ENCODE measurements around the gene PROSER3.

Gene PROSER3

GRCh38 chr19:35791814-35792279 is 33.9 kb downstream of the PROSER3 start:
- TF ChIP-seq EZH2phosphoT487 (IDR thresholded peaks at IDR 0.05; ENCODE audit: borderline replicate concordance, low read length) (no peak), CTCF (IDR thresholded peaks at IDR 0.05; ENCODE audit: low read depth, low read length, poor library complexity, severe bottlenecking) (no peak)
- no peak overlapping the region for H3K4me3 ChIP-seq (ENCODE audit: low read length)
- no peaks in the 10 kb centered on the region for H3K9me2 ChIP-seq (replicated peaks; ENCODE audit: control insufficient read depth, low read length)
- no peak overlapping the region for H3K4me2 ChIP-seq (ENCODE audit: low read length)
- no peak overlapping the region for H3K27ac ChIP-seq (ENCODE audit: low read depth, low read length)
- H3K27me3 ChIP-seq (ENCODE audit: control insufficient read depth, low read length) = peaks cover 7% of the 10 kb centered on the region; the same call in 1 of the 2 replicates
- no peaks in the 10 kb centered on the region for H3K36me3 ChIP-seq (ENCODE audit: control insufficient read depth, low read length)
- H4K20me1 ChIP-seq (ENCODE audit: control insufficient read depth, insufficient read depth, low read depth, low read length) = no peaks in the 10 kb centered on the region
- H3F3A ChIP-seq (ENCODE audit: control insufficient read depth, insufficient read depth) = no peaks in the 10 kb centered on the region
- no peaks in the 10 kb centered on the region for H3K79me2 ChIP-seq (ENCODE audit: control insufficient read depth, low read length)
- no peaks in the 10 kb centered on the region for H3K4me1 ChIP-seq (ENCODE audit: control insufficient read depth, low read length)
- no peaks in the 10 kb centered on the region for H3K9me3 ChIP-seq (ENCODE audit: control insufficient read depth, insufficient read depth, low read length)

- Histone ChIP-seq H3K79me2 (ENCODE audit: control insufficient read depth, low read length) (no peaks in the 10 kb centered on the region), H3K36me3 (ENCODE audit: control insufficient read depth, low read length) (no peaks in the 10 kb centered on the region), H3K4me3 (ENCODE audit: low read length) (no peak overlapping the region), H4K20me1 (ENCODE audit: control insufficient read depth, insufficient read depth, low read depth, low read length) (no peaks in the 10 kb centered on the region), H3K9me3 (ENCODE audit: control insufficient read depth, insufficient read depth, low read length) (no peaks in the 10 kb centered on the region), H3K27me3 (ENCODE audit: control insufficient read depth, low read length) (peaks cover 7% of the 10 kb centered on the region; the same call in 1 of the 2 replicates), H3K9me2 (replicated peaks; ENCODE audit: control insufficient read depth, low read length) (no peaks in the 10 kb centered on the region), H3K27ac (ENCODE audit: low read depth, low read length) (no peak overlapping the region), H3F3A (ENCODE audit: control insufficient read depth, insufficient read depth) (no peaks in the 10 kb centered on the region), H3K4me1 (ENCODE audit: control insufficient read depth, low read length) (no peaks in the 10 kb centered on the region), H3K4me2 (ENCODE audit: low read length) (no peak overlapping the region)
- TF ChIP-seq EZH2phosphoT487 (IDR thresholded peaks at IDR 0.05; ENCODE audit: borderline replicate concordance, low read length) = no peak
- TF ChIP-seq CTCF (IDR thresholded peaks at IDR 0.05; ENCODE audit: low read depth, low read length, poor library complexity, severe bottlenecking) = no peak
Measured at GRCh38 chr19:35792312-35792711, 34.3 kb downstream of the PROSER3 start.

GRCh38 chr19:35792888-35793287 is 34.9 kb downstream of the PROSER3 start:
- no peaks in the 10 kb centered on the region for H3K79me2 ChIP-seq (ENCODE audit: control insufficient read depth, low read length)
- no peaks in the 10 kb centered on the region for H3K4me1 ChIP-seq (ENCODE audit: control insufficient read depth, low read length)
- TF ChIP-seq CTCF (IDR thresholded peaks at IDR 0.05; ENCODE audit: low read depth, low read length, poor library complexity, severe bottlenecking) = no peak
- TF ChIP-seq EZH2phosphoT487 (IDR thresholded peaks at IDR 0.05; ENCODE audit: borderline replicate concordance, low read length) = no peak

More at GRCh38 chr19:35792888-35793287, 34.9 kb downstream of the PROSER3 start:
- no peak overlapping the region for H3K4me2 ChIP-seq (ENCODE audit: low read length)
- no peaks in the 10 kb centered on the region for H3K9me2 ChIP-seq (replicated peaks; ENCODE audit: control insufficient read depth, low read length)
- no peak overlapping the region for H3K4me3 ChIP-seq (ENCODE audit: low read length)
- peaks cover 7% of the 10 kb centered on the region; the same call in 1 of the 2 replicates for H3K27me3 ChIP-seq (ENCODE audit: control insufficient read depth, low read length)
- H4K20me1 ChIP-seq (ENCODE audit: control insufficient read depth, insufficient read depth, low read depth, low read length) = no peaks in the 10 kb centered on the region
- no peaks in the 10 kb centered on the region for H3K9me3 ChIP-seq (ENCODE audit: control insufficient read depth, insufficient read depth, low read length)
- no peaks in the 10 kb centered on the region for H3F3A ChIP-seq (ENCODE audit: control insufficient read depth, insufficient read depth)
- H3K27ac ChIP-seq (ENCODE audit: low read depth, low read length) = no peak overlapping the region
- H3K36me3 ChIP-seq (ENCODE audit: control insufficient read depth, low read length) = no peaks in the 10 kb centered on the region
